Panc1 (cell line): ENCODE measurements around the gene RAPGEFL1. TPM values are rescaled to one million over a fixed set of nuclear protein-coding genes. Genes with fewer than 3 reads are reported as not detected.
A peak's percentile ranks its signal among the peaks of the same experiment; 100 is the strongest.

ENCODE experiments used
- ATAC-seq: fragments of 200-7000 bp; cut with Tn5 transposase; 2 replicates; pipeline ENCODE4 v1.9.1; 2020; ENCODE audit warnings: mild to moderate bottlenecking, moderate library complexity
- BruUV-seq: library from RNA; stranded (reverse); fragments of 400-500 nt; replicated peaks from 2 replicates; lab custom pipeline; 2021; lab: Mats Ljungman, UMichigan
- CTCF ChIA-PET: fragments of 300-600 bp; sonication (Branson Sonifier 250); formaldehyde crosslinking; loops from one replicate; lab custom pipeline; 2022; ENCODE audit warnings: antibody characterized with exemption; lab: Charles Lee
- POLR2A ChIA-PET: fragments of 300-600 bp; sonication (Branson Sonifier 250); formaldehyde crosslinking; loops from one replicate; lab custom pipeline; 2022; ENCODE audit warnings: antibody characterized with exemption; lab: Charles Lee
- DNase-seq: peaks from one replicate; pipeline ENCODE4 v3.0.0-alpha.2; 2010; ENCODE audit warnings: low read depth, low spot score
- H3K27ac ChIP-seq: 2 replicates; pipeline ENCODE4 v1.5.1; 2011; ENCODE audit warnings: mild to moderate bottlenecking, low read length, inconsistent platforms
- H3K27me3 ChIP-seq: fragments of 200-500 bp; sonication (Bioruptor generic); 2 replicates; pipeline ENCODE4 v1.6.0; 2014; ENCODE audit warnings: low read length, inconsistent platforms; ENCODE audit not compliant: control insufficient read depth, insufficient read depth
- H3K36me3 ChIP-seq: fragments of 200-500 bp; sonication (Bioruptor generic); 2 replicates; pipeline ENCODE4 v1.5.1; 2014; ENCODE audit warnings: inconsistent platforms, mild to moderate bottlenecking, low read length, moderate library complexity; ENCODE audit not compliant: control insufficient read depth, insufficient read depth
- H3K4me1 ChIP-seq: 2 replicates; pipeline ENCODE4 v1.5.1; 2011; ENCODE audit warnings: inconsistent platforms, mild to moderate bottlenecking, low read length, moderate library complexity; ENCODE audit not compliant: control insufficient read depth, insufficient read depth
- H3K4me3 ChIP-seq, 2 experiments: 2 replicates each; pipeline ENCODE4 v1.5.1; 2011 to 2012; ENCODE audit warnings: low read depth in 2 of 2, low read length in 2 of 2, mild to moderate bottlenecking in 2 of 2, inconsistent platforms in 1 of 2, moderate library complexity in 1 of 2
- H3K9me3 ChIP-seq: fragments of 200-500 bp; sonication (Bioruptor generic); 2 replicates; pipeline ENCODE4 v1.5.1; 2014; ENCODE audit warnings: low read depth, mild to moderate bottlenecking, inconsistent platforms, low read length, moderate library complexity; ENCODE audit not compliant: control insufficient read depth, insufficient read depth
- POLR2AphosphoS5 ChIP-seq: IDR thresholded peaks from 2 replicates; pipeline ENCODE4 v1.6.1; 2012; ENCODE audit warnings: mild to moderate bottlenecking, low read depth, low read length, moderate library complexity
- SIN3A ChIP-seq: IDR thresholded peaks from 2 replicates; pipeline ENCODE4 v1.6.1; 2012; ENCODE audit warnings: low read depth, mild to moderate bottlenecking, low read length, moderate library complexity, borderline replicate concordance; ENCODE audit not compliant: insufficient read depth
- TCF7L2 ChIP-seq: IDR thresholded peaks from 2 replicates; pipeline ENCODE4 v1.6.1; 2011; ENCODE audit warnings: mild to moderate bottlenecking, low read depth, low read length, inconsistent platforms
- in situ Hi-C: cut with HindIII; loops from 2 replicates; pipeline ENCODE4 v1.10.0; 2016; ENCODE audit warnings: low sequenced_read_pairs, low pct_unique_long_range_greater_than_20kb
- intact Hi-C: fragments of 100-400 bp; cut with micrococcal nuclease; formaldehyde crosslinking; loops from one replicate; pipeline ENCODE4 v1.10.0; 2022; ENCODE audit not compliant: unreplicated experiment
- total RNA-seq: library from RNA; stranded (reverse); gene quantifications from one replicate; pipeline ENCODE4 v1.2.1, GENCODE V29; 2021; ENCODE audit not compliant: unreplicated experiment
- TF ChIP-seq, protein P1 (sequence below): fragments of 450-650 bp; IDR thresholded peaks from 2 replicates; pipeline ENCODE4 v1.5.1; 2017; ENCODE audit warnings: mild to moderate bottlenecking
- TF ChIP-seq, protein P2 (sequence below), 2 experiments: IDR thresholded peaks; 2 replicates each; pipeline ENCODE4 v1.6.1; 2011 to 2012; ENCODE audit warnings: low read depth in 2 of 2, control low read depth in 1 of 2, low read length in 1 of 2, mild to moderate bottlenecking in 1 of 2, moderate library complexity in 1 of 2; ENCODE audit not compliant: insufficient read depth in 1 of 2

The RAPGEFL1 gene
- total RNA-seq, 1 experiment from 2014 or later, result 6.5 TPM

DNA sequence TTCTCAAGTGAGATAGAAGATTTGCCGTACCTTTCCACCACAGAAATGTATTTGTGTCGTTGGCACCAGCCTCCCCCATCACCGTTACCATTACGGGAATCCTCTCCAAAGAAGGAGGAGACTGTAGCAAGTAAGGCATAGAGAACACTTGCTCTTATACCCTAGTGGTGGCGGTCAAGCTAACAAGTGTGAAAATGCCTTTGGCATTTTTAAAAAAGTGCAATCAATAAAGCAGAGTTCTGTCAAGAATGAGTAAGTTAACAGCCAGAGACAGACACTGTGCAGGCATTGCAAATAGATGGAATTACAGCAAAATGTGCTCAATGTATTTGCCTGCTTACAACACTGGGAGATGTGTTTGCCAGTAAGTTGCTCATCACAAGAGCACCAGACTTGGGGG, 47.8 kb upstream of the RAPGEFL1 start:
- no peak overlapping the region for H3K4me3 ChIP-seq
- DNase-seq (no peak), ATAC-seq (no peak)
- CTCF ChIA-PET, result no interaction called here
- no peaks in the 10 kb centered on the region for H3K9me3 ChIP-seq
- in situ Hi-C loops (no loop called here), intact Hi-C loops (no loop called here)
- BruUV-seq, result TSS peak; percentile 41
- H3K27me3 ChIP-seq, result no peaks in the 10 kb centered on the region
- TF ChIP-seq TCF7L2 (no peak), POLR2AphosphoS5 (peak; percentile 33; the same call in 1 of the 2 replicates)
- TF ChIP-seq, protein P1, sequence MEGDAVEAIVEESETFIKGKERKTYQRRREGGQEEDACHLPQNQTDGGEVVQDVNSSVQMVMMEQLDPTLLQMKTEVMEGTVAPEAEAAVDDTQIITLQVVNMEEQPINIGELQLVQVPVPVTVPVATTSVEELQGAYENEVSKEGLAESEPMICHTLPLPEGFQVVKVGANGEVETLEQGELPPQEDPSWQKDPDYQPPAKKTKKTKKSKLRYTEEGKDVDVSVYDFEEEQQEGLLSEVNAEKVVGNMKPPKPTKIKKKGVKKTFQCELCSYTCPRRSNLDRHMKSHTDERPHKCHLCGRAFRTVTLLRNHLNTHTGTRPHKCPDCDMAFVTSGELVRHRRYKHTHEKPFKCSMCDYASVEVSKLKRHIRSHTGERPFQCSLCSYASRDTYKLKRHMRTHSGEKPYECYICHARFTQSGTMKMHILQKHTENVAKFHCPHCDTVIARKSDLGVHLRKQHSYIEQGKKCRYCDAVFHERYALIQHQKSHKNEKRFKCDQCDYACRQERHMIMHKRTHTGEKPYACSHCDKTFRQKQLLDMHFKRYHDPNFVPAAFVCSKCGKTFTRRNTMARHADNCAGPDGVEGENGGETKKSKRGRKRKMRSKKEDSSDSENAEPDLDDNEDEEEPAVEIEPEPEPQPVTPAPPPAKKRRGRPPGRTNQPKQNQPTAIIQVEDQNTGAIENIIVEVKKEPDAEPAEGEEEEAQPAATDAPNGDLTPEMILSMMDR, result no peak
- POLR2A ChIA-PET, result no interaction called here
- H3K36me3 ChIP-seq, result peaks cover 48% of the 10 kb centered on the region
- H3K27ac ChIP-seq, result no peak overlapping the region
- H3K4me1 ChIP-seq, result peaks cover 9% of the 10 kb centered on the region

DNA sequence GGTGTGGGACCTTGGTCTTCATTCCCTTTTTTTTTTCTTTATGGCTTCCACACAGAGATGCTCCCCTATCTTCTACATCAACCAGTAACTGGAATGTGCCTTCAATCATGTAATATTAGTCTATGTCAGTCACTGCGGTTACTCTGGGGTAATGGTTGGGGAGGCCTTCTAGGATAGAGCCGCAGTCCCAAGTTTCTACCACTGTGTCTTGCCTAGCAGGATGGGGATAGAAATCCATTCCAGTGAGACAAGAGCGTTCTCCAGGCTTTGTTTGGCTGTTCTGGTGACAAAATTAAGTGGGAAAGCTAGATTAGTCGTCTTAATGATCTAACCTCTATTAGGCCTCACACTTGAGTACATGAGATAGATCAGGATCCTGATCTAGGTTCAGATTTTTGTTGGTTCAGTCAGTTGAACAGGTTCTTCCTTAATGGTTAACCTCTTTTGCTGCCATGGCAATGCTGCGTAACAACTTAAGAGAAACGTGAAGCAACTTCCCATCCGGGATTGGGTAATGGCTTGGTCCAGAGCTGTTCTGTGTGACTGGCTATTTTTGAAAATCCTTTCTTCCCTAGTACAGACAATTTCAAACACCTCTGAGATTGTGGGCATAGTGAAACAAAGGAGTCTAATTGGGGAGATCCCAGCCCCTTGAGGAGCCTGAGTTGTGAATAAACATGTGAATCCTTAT, 46.8 kb upstream of the RAPGEFL1 start:
- H3K4me1 ChIP-seq, result no peaks in the 10 kb centered on the region
- POLR2A ChIA-PET, result no interaction called here
- CTCF ChIA-PET, result no interaction called here
- no peaks in the 10 kb centered on the region for H3K27me3 ChIP-seq
- ATAC-seq (no peak), DNase-seq (no peak)
- in situ Hi-C loops, result no loop called here
- TF ChIP-seq, protein P1, result no peak
- no peak for TF ChIP-seq SIN3A
- TF ChIP-seq, protein P2, sequence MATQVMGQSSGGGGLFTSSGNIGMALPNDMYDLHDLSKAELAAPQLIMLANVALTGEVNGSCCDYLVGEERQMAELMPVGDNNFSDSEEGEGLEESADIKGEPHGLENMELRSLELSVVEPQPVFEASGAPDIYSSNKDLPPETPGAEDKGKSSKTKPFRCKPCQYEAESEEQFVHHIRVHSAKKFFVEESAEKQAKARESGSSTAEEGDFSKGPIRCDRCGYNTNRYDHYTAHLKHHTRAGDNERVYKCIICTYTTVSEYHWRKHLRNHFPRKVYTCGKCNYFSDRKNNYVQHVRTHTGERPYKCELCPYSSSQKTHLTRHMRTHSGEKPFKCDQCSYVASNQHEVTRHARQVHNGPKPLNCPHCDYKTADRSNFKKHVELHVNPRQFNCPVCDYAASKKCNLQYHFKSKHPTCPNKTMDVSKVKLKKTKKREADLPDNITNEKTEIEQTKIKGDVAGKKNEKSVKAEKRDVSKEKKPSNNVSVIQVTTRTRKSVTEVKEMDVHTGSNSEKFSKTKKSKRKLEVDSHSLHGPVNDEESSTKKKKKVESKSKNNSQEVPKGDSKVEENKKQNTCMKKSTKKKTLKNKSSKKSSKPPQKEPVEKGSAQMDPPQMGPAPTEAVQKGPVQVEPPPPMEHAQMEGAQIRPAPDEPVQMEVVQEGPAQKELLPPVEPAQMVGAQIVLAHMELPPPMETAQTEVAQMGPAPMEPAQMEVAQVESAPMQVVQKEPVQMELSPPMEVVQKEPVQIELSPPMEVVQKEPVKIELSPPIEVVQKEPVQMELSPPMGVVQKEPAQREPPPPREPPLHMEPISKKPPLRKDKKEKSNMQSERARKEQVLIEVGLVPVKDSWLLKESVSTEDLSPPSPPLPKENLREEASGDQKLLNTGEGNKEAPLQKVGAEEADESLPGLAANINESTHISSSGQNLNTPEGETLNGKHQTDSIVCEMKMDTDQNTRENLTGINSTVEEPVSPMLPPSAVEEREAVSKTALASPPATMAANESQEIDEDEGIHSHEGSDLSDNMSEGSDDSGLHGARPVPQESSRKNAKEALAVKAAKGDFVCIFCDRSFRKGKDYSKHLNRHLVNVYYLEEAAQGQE (IDR thresholded peaks at IDR 0.05; ENCODE audit: insufficient read depth in 1 of 2, low read depth in 2 of 2, low read length in 1 of 2), result no peak
- no peak for TF ChIP-seq TCF7L2
- H3K9me3 ChIP-seq, result no peaks in the 10 kb centered on the region
- BruUV-seq, result no TSS peak
- no peak overlapping the region for H3K27ac ChIP-seq
- no peak overlapping the region for H3K4me3 ChIP-seq
- intact Hi-C loops, result no loop called here
- H3K36me3 ChIP-seq, result peaks cover 53% of the 10 kb centered on the region
